PFSK-1 (cell line): Measurements from ENCODE around the gene C1QB.

ENCODE experiments used
- FOXP2 ChIP-seq: optimal IDR thresholded peaks from 2 replicates; pipeline ENCODE3; 2011; ENCODE audit warnings: borderline replicate concordance, control low read depth, inconsistent platforms; ENCODE audit not compliant: insufficient read depth; ENCODE audit errors: extremely low read length, extremely low read depth
- POLR2AphosphoS5 ChIP-seq: IDR thresholded peaks from 2 replicates; pipeline ENCODE4 v1.6.1; 2012; ENCODE audit warnings: low read depth, mild to moderate bottlenecking, control low read depth, low read length, moderate library complexity
- REST ChIP-seq, 2 experiments: IDR thresholded peaks; 2 replicates each; pipeline versions ENCODE4 v1.6.1 to v1.8.0; 2011 to 2012; ENCODE audit warnings: low read depth in 2 of 2, low read length in 2 of 2, control low read depth in 1 of 2, inconsistent platforms in 1 of 2, mild to moderate bottlenecking in 1 of 2, moderate library complexity in 1 of 2; ENCODE audit not compliant: insufficient read depth in 1 of 2
- SIN3A ChIP-seq: IDR thresholded peaks from 2 replicates; pipeline ENCODE4 v1.6.1; 2012; ENCODE audit warnings: mild to moderate bottlenecking, low read length, moderate library complexity, borderline replicate concordance; ENCODE audit not compliant: insufficient read depth
- TAF1 ChIP-seq: IDR thresholded peaks from 2 replicates; pipeline ENCODE4 v1.6.1; 2012; ENCODE audit warnings: low read length, control low read depth, borderline replicate concordance; ENCODE audit not compliant: insufficient read depth

Gene C1QB

GRCh38 chr1:22615886-22616285 is 37.1 kb upstream of the C1QB start:
- TF ChIP-seq REST (IDR thresholded peaks at IDR 0.05; ENCODE audit: insufficient read depth in 1 of 2, low read depth in 2 of 2, low read length in 2 of 2): no peak
- no peak for TF ChIP-seq FOXP2

GRCh38 chr1:22616571-22616970 is 36.5 kb upstream of the C1QB start:
- no peak for TF ChIP-seq REST (IDR thresholded peaks at IDR 0.05; ENCODE audit: insufficient read depth in 1 of 2, low read depth in 2 of 2, low read length in 2 of 2)
- TF ChIP-seq SIN3A: no peak
- no peak for TF ChIP-seq POLR2AphosphoS5
- TF ChIP-seq FOXP2: no peak
- no peak for TF ChIP-seq TAF1

GRCh38 chr1:22618056-22618455 is 35.0 kb upstream of the C1QB start:
- TF ChIP-seq FOXP2 (no peak), TAF1 (no peak), REST (IDR thresholded peaks at IDR 0.05; ENCODE audit: insufficient read depth in 1 of 2, low read depth in 2 of 2, low read length in 2 of 2) (no peak), POLR2AphosphoS5 (no peak), SIN3A (no peak)

GRCh38 chr1:22619252-22619651 is 33.8 kb upstream of the C1QB start:
- TF ChIP-seq TAF1: no peak
- TF ChIP-seq FOXP2: no peak
- no peak for TF ChIP-seq POLR2AphosphoS5
- no peak for TF ChIP-seq SIN3A
- TF ChIP-seq REST (IDR thresholded peaks at IDR 0.05; ENCODE audit: insufficient read depth in 1 of 2, low read depth in 2 of 2, low read length in 2 of 2): no peak

GRCh38 chr1:22619798-22620197 is 33.2 kb upstream of the C1QB start:
- no peak for TF ChIP-seq FOXP2
- TF ChIP-seq REST (IDR thresholded peaks at IDR 0.05; ENCODE audit: insufficient read depth in 1 of 2, low read depth in 2 of 2, low read length in 2 of 2): no peak
- no peak for TF ChIP-seq TAF1
- no peak for TF ChIP-seq SIN3A
- no peak for TF ChIP-seq POLR2AphosphoS5
